HG03135 (cell line): ENCODE data around the gene RNF41.
A peak's percentile ranks its signal among the peaks of the same experiment; 100 is the strongest.
"Not testable (repeated sequence)": the region's sequence is repeated elsewhere in the genome, so short reads cannot be mapped to it uniquely, and the experiment has no call there.

Experiments used
- ATAC-seq: cut with Tn5 transposase; IDR thresholded peaks from one replicate; pipeline ENCODE4 v1.9.1; 2021; ENCODE audit warnings: mild to moderate bottlenecking, moderate library complexity; ENCODE audit not compliant: unreplicated experiment

The RNF41 gene

GRCh38 chr12:56221757-56222530 is at the start of gene RNF41:
TSS of gene RNF41 (minus strand) at chr12:56221922. CDS start at chr12:56214047, 7,875 bp downstream.
- ATAC-seq: peak; percentile 77

GRCh38 chr12:56271031-56271430 is 49.3 kb upstream of the RNF41 start:
- ATAC-seq: no peak

GRCh38 chr12:56267443-56268071 is 45.8 kb upstream of the RNF41 start:
- peak; percentile 20 for ATAC-seq

- ATAC-seq: peak; percentile 91
These were observed 45.1 kb upstream of the RNF41 start, which contains the start of gene COQ10A for GRCh38 chr12:56266693-56267442. TSS of gene COQ10A (plus strand) at chr12:56266942. CDS start at chr12:56267119, 177 bp downstream.

- not testable (repeated sequence) for ATAC-seq
These were observed 44.5 kb upstream of the RNF41 start for GRCh38 chr12:56266068-56266692.

GRCh38 chr12:56262955-56263354 is 41.2 kb upstream of the RNF41 start:
- ATAC-seq: not testable (repeated sequence)

GRCh38 chr12:56261503-56262232 is 39.9 kb upstream of the RNF41 start:
- no peak for ATAC-seq

GRCh38 chr12:56260921-56261320 is 39.2 kb upstream of the RNF41 start:
- ATAC-seq: no peak

GRCh38 chr12:56260380-56260779 is 38.7 kb upstream of the RNF41 start:
- no peak for ATAC-seq

GRCh38 chr12:56258820-56259183 is 37.1 kb upstream of the RNF41 start:
- no peak for ATAC-seq

- peak; percentile 85 for ATAC-seq
These were observed 36.5 kb upstream of the RNF41 start, which contains the start of gene ANKRD52 for GRCh38 chr12:56258068-56258819. TSS of gene ANKRD52 (minus strand) at chr12:56258384. CDS start at chr12:56258269, 115 bp downstream.

- peak; percentile 9 for ATAC-seq
These were observed 35.9 kb upstream of the RNF41 start for GRCh38 chr12:56257491-56258067.

GRCh38 chr12:56257071-56257470 is 35.3 kb upstream of the RNF41 start:
- ATAC-seq: no peak

- no peak for ATAC-seq
These were observed 34.7 kb upstream of the RNF41 start for GRCh38 chr12:56256326-56256960.

- ATAC-seq: no peak
These were observed 33.9 kb upstream of the RNF41 start for GRCh38 chr12:56255671-56256070.

GRCh38 chr12:56253091-56253490 is 31.4 kb upstream of the RNF41 start:
- ATAC-seq: no peak

- no peak for ATAC-seq
These were observed 30.9 kb upstream of the RNF41 start for GRCh38 chr12:56252649-56253048.

GRCh38 chr12:56248711-56249110 is 27.0 kb upstream of the RNF41 start:
- ATAC-seq: no peak

- ATAC-seq: no peak
These were observed 26.2 kb upstream of the RNF41 start for GRCh38 chr12:56247923-56248322.
